Esophagus muscularis mucosa (tissue), 3 donors: ENCODE data around the gene MELK.

ENCODE experiments used
- EP300 ChIP-seq: sonication (generic); formaldehyde crosslinking; IDR thresholded peaks from one replicate; pipeline ENCODE4 v1.6.1; 2017; ENCODE audit warnings: antibody characterized with exemption
- POLR2AphosphoS5 ChIP-seq, 2 donors: sonication (generic); formaldehyde crosslinking; IDR thresholded peaks; one replicate each; pipeline ENCODE4 v1.6.1; 2017; ENCODE audit warnings: antibody characterized with exemption in 2 of 2

DNA sequence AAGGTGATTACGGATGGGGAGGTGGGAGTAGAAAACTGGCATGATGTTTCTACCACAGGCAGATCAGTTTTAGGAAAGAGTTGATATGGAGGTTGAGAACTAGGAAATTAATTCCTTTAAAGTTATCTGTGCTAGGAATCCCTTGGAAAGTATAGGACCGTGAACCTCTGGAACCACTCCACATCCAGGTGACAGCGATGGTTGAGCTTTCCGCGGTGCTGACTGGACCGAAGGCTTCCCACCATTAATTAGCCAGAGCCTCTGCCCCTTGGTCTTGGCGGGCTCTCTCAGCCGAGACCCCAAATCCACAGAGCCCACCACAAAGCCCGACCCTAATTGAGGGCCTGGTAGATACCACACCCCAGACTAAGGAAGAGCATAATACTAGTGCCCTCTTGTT, 147.3 kb downstream of the MELK start:
- no peak for TF ChIP-seq EP300
- no peak for TF ChIP-seq POLR2AphosphoS5 (IDR thresholded peaks at IDR 0.05)
